ENCODE data around the gene SPNS2.

Gene SPNS2

DNA sequence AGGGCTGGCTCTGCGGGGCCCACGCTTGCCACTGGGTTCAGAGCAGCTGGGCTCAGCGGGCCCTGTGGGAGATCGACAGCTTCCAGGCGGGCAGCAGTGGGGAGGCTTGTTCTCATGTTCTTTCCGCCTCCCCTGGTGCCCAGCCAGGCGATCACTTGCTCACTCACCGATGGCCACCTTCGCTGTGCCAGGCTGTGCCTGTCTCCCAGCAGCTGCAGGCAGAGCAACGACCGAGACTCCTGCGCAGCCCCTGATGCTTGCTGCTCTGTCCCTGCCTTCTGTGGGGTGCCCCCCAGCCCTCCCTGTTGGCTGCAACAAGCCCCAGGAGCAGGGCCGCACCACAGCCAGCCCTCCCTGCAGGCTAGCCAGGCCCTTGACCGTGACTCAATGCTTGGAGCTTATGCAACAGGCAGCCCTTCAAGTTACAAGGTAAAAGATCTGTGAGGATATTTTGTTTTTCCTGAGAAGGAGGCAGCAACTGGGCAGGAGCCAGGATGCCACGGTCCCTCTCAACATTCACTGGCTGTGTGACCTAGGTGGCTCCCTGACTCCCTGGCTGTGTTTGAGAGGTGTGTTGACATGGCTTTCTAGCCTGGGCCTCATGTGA lies 9.6 kb upstream of the SPNS2 start:
- DNase-seq, result no peak
- Mint-ChIP-seq H3K4me3 (no peak overlapping the region), H3K27me3 (no peaks in the 10 kb centered on the region), H3K27ac (no peak overlapping the region), H3K4me1 (ENCODE audit: low read depth) (peaks cover 34% of the 10 kb centered on the region), H3K9me3 (no peaks in the 10 kb centered on the region), H3K36me3 (ENCODE audit: low read depth) (peaks cover 5% of the 10 kb centered on the region)

DNA sequence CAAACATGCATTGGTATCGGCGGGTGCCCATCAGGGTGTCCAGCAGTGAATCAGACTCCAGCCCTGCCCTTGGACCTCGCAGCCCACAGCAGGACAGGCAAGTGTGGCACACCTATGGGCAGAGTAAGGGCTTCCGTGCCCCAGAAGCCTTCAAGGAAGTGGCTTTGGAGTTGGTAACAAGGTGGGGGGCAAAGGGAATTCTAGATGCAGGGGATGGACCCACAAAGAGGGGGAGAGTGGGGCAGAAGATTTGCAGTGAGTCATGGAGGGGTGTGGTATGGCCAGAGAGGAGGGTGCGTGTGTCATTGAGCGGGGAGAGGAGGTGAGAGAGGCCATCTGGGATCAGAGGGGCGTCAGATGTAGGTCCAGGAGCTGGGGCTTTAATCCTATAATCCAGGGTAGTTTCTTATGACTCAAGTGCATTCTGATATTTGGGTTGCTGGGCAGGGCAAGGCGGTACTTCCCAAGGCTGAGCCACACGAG lies 8.5 kb upstream of the SPNS2 start:
- H3K4me3 Mint-ChIP-seq, result no peak overlapping the region
- H3K27ac Mint-ChIP-seq, result no peak overlapping the region

DNA sequence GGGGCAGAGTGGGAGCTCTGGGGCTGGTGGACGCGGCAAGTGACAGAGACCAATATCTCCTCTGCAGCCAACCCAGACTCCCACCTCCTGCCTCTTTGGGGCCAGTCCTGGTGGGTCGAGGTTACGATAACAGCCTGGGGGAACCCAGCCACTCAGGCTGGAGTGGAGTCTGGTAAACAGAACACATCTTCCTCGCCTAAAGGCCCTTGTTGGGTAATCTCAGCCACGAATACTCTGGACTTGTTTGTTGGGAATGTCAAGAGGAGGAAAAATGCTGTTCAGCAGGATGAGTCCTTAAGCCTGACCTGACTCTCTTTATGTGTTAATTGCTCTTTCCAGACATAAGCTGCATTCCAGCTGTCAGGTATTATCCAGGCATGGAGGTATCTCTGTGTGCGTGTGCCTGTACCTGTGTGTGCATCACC lies 8.0 kb upstream of the SPNS2 start:
- H3K9me3 Mint-ChIP-seq, result no peaks in the 10 kb centered on the region
- H3K36me3 Mint-ChIP-seq (ENCODE audit: low read depth), result peaks cover 3% of the 10 kb centered on the region
- H3K27me3 Mint-ChIP-seq, result no peaks in the 10 kb centered on the region
- H3K4me1 Mint-ChIP-seq (ENCODE audit: low read depth), result peaks cover 25% of the 10 kb centered on the region
- no peak overlapping the region for H3K27ac Mint-ChIP-seq
- no peak overlapping the region for H3K4me3 Mint-ChIP-seq
- DNase-seq, result no peak

More for the DNA sequence above, 8.5 kb upstream of the SPNS2 start:
- no peaks in the 10 kb centered on the region for H3K9me3 Mint-ChIP-seq
- H3K4me1 Mint-ChIP-seq (ENCODE audit: low read depth), result peaks cover 28% of the 10 kb centered on the region
- peaks cover 3% of the 10 kb centered on the region for H3K36me3 Mint-ChIP-seq (ENCODE audit: low read depth)
- no peak for DNase-seq
- no peaks in the 10 kb centered on the region for H3K27me3 Mint-ChIP-seq

DNA sequence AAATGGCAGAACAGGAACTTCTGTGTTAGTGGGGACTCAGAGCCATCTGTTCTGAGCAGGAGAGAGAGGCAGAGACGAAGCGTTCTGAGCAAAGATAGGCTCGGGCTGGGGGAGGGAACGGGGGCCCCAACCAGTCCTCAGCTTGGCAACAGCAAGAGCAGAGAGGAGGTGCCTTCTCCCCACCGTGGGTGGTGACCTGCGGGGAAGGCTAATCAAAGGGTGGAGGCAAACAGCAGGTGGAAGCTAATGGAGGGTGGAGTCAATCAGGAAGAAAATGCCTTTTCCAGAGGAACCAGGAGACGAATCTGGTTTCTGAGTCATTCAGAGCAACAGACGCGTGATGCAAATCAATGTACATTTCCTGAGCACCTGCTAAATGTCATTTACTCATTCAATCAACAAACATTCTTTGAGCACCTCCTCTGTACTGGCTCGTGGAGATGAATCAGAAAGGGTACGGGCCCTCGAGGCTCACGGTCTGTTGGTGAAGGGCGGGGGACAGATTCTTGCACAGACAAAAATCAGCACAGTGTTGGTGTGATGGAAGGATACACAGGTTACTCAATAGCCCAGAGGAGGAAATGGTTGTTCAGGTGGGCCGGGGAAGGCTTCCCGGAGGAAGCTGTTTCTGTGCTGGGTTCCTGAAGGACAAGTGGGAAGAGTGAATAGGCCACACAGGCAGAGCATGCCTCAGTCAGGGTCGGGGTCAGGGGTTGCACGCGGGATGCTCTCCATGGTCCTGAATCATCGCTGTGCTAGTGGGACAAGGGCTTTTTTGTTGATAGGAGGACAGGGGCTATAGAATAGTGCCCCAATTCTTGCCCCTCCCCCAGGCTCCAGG lies 5.7 kb upstream of the SPNS2 start:
- H3K9me3 Mint-ChIP-seq, result no peaks in the 10 kb centered on the region
- H3K27ac Mint-ChIP-seq, result no peak overlapping the region
- H3K27me3 Mint-ChIP-seq, result peaks cover 2% of the 10 kb centered on the region
- H3K4me3 Mint-ChIP-seq, result no peak overlapping the region
- H3K4me1 Mint-ChIP-seq (ENCODE audit: low read depth), result peaks cover 11% of the 10 kb centered on the region
- no peaks in the 10 kb centered on the region for H3K36me3 Mint-ChIP-seq (ENCODE audit: low read depth)
- DNase-seq, result no peak

DNA sequence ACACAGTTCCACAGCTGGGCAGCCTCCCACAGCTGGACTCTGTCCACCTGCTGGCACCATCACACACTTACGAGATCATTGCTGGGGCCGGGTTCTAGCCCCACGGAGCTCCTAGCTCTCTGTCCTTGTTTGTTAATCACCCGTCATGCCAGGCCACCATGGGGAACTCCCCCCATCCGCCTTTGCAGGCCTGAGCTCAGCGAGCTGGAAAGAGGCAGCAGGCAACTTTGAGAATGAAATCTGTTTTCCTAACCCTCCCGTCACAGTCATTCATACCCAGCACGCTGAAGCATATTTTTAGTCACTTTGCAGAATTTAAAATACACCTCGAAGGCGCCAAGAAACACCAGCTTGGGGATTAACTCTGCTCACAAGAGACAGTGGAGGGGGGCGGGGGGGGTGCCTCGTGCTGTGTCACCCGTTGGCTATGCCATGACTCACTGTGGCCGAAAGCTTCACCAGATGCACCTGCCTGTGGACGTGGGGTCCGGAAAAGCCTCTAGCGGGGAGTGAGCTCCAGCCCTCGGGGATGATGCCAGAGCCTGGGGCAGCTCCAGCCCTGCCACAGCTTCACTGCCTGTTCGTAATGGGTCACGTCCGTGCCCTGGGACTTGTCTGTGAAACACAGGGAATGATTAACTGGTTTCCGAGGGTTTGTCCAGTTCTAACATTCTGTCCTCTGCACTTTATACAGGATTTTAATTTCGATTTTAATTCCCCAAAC lies 1.4 kb upstream of the SPNS2 start:
- H3K27me3 Mint-ChIP-seq, result peaks cover 28% of the 10 kb centered on the region
- no peaks in the 10 kb centered on the region for H3K36me3 Mint-ChIP-seq (ENCODE audit: low read depth)
- H3K9me3 Mint-ChIP-seq, result no peaks in the 10 kb centered on the region
- no peak overlapping the region for H3K27ac Mint-ChIP-seq
- DNase-seq, result no peak
- peaks cover 29% of the 10 kb centered on the region for H3K4me1 Mint-ChIP-seq (ENCODE audit: low read depth)
- H3K4me3 Mint-ChIP-seq, result no peak overlapping the region

DNA sequence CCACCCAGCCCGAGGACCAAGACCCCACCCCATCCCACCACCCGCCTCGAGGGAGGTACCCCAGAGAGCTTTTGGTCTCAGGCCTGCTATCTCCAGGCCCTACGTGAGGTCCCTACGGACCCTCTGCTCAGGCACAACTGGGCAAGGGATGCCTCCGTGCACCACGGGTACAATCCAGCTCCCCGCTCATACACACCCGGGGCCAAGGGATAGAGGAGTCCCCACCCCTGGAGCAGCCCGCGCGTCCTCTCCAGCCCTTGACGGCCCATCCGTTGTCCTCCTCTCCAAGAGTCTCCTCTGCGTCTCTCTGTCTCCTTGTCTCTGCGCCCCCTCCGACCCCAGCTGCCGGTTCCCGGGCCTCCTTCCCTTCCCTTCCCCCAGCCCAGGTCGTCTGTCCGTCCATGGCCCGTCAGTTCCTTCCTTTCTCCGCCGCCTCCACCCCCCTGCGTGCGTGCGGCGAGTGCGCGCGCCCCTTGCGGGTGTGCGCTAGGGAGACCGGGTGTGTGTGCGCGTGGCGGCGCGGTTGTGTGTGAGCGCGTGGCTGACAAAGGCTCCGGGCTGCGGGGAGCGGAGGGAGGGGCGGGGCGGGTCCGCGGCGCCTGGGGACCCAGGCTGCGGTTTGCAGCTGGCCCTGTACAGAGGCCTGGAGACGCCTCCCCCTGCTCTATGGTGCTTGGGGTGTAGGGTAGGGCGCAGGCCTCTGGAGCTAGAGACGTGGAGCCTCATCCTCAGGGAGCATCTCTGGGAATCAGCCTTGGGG lies 930 bp downstream of the SPNS2 start:
- H3K36me3 Mint-ChIP-seq (ENCODE audit: low read depth), result no peaks in the 10 kb centered on the region
- no peaks in the 10 kb centered on the region for H3K9me3 Mint-ChIP-seq
- no peak overlapping the region for H3K27ac Mint-ChIP-seq
- H3K27me3 Mint-ChIP-seq, result peaks cover 40% of the 10 kb centered on the region
- peak overlapping the region; percentile 71 for H3K4me3 Mint-ChIP-seq
- H3K4me1 Mint-ChIP-seq (ENCODE audit: low read depth), result peaks cover 28% of the 10 kb centered on the region
- peak; percentile 59 for DNase-seq

DNA sequence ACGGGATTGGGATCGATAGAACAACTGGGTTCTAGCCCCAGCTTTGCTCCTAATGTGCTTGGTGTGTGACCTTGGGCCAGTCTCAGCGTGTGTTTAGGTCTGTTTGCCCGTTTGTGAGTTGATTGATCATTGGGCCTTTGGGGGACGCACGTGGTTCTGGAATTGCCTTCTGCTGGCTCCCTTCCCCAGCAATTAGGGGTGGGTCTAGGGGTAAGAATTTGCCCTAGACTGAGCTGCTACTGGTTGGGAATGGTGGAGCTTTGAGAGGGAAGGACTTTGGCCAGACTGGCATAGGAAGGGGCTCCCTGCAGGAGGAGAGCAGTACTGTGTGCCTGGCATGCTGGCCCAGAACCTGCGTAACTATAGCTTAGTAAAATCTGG lies 1.5 kb downstream of the SPNS2 start:
- no peaks in the 10 kb centered on the region for H3K36me3 Mint-ChIP-seq (ENCODE audit: low read depth)
- H3K27ac Mint-ChIP-seq, result no peak overlapping the region
- no peaks in the 10 kb centered on the region for H3K9me3 Mint-ChIP-seq
- H3K4me1 Mint-ChIP-seq (ENCODE audit: low read depth), result peaks cover 34% of the 10 kb centered on the region
- DNase-seq, result no peak
- peak overlapping the region; percentile 71 for H3K4me3 Mint-ChIP-seq
- peaks cover 45% of the 10 kb centered on the region for H3K27me3 Mint-ChIP-seq

DNA sequence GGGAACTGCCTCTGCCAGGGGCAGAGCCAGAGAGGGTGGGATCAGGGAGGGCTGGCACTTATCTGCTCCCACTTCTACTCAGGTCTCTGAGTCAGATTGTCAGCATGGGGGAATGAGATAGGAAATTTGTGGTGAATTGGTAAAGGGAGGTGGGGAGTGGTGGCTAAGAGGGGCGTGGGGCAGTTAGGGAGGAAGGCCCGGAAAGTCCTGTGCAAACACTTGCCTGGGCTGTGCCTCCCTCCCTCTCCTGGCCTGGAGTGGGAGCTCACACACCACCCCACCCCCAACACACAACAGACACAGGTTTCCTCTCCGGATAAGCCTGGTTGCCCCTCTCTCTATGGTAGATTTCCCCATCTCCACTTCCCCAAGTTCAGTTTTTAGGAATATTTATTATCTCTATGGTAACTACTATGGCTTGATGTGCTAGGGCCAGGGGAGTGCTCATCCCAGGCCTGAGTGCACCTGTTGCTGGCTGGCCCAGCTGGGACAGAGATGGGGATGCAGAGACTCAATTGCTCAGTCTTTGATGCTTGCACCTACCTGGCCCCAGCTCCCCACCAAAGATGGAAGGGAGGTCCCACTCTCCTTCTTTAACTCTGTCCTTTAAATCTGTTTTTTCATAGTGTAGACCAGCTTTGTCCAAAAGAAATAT lies 2.7 kb downstream of the SPNS2 start:
- H3K4me1 Mint-ChIP-seq (ENCODE audit: low read depth), result peaks cover 35% of the 10 kb centered on the region
- no peak overlapping the region for H3K27ac Mint-ChIP-seq
- H3K27me3 Mint-ChIP-seq, result peaks cover 45% of the 10 kb centered on the region
- no peak for DNase-seq
- H3K9me3 Mint-ChIP-seq, result no peaks in the 10 kb centered on the region
- H3K36me3 Mint-ChIP-seq (ENCODE audit: low read depth), result no peaks in the 10 kb centered on the region
- no peak overlapping the region for H3K4me3 Mint-ChIP-seq

DNA sequence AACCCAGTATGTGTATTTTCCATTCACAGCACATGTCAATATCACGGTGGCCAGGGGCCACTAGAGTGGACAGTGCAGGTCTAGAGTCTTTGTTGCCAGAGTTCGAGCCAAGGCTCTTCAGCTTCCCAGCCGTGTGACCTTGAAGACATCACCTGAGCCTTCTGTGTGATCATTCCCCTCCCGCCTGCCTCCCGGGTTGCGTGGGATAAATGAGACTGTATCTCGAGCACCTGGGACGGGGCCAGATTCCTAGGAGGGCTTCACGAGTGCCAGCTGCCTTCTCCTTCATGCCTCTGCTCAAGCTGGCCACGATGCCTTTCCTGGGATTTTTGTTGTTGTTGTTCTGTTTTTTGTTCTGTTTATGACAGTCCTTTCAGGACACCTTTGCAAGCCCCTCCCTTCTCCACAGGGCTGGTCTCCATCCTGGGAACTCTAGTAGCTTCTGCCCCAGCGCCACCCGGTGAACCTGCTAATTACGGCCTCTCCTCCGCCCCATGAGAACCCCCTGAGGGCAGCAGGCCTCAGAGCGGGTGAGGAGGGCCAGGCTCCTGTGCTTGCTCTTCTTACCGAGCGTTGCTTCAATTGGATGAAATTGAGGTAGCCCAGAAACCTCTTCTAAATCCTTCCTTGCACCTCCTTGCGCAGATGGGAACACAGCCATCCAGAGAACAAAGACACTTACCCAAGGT lies 3.9 kb downstream of the SPNS2 start:
- peaks cover 43% of the 10 kb centered on the region for H3K27me3 Mint-ChIP-seq
- peaks cover 34% of the 10 kb centered on the region for H3K4me1 Mint-ChIP-seq (ENCODE audit: low read depth)
- no peaks in the 10 kb centered on the region for H3K9me3 Mint-ChIP-seq
- no peak overlapping the region for H3K4me3 Mint-ChIP-seq
- H3K36me3 Mint-ChIP-seq (ENCODE audit: low read depth), result no peaks in the 10 kb centered on the region
- no peak overlapping the region for H3K27ac Mint-ChIP-seq
- no peak for DNase-seq

DNA sequence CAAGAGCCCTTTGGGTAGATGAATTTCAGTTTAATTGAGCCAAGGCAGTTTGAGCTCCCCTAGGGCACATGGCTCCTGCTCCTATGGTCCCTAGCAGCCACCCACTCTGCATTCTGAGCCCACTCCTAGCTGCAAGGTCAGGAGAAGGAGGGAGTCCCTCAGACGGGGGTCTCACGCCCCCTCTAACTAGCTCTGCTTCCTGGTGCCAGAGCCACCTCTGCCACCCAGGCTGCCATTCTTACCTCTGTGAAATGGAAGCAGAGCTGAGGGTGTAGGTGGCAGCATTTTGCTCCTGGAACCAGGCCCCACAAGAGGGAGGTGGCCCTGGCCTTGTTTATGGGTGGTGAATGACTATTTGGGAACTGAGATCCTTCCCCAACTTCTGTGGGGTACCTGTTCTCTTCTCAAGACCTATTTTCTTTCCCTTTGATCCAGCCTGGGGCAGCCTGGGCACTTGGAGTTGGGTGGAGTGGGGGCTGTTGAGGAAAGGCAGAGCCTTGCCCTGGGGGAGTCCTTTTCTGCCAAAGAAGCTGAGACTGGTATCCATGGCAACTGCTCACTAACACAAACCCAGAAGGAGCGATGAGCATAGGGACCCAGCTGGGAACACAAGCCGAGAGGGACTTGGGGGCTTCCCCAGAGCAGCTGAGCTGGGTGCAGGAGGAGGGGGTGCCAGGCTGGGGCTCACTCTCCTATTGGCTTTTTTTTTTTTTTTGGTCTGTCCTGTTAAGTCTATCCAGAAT lies 4.8 kb downstream of the SPNS2 start:
- DNase-seq, result no peak
- no peak overlapping the region for H3K27ac Mint-ChIP-seq
- peaks cover 43% of the 10 kb centered on the region for H3K27me3 Mint-ChIP-seq
- H3K4me3 Mint-ChIP-seq, result no peak overlapping the region
- no peaks in the 10 kb centered on the region for H3K9me3 Mint-ChIP-seq
- no peaks in the 10 kb centered on the region for H3K36me3 Mint-ChIP-seq (ENCODE audit: low read depth)
- H3K4me1 Mint-ChIP-seq (ENCODE audit: low read depth), result peaks cover 36% of the 10 kb centered on the region

DNA sequence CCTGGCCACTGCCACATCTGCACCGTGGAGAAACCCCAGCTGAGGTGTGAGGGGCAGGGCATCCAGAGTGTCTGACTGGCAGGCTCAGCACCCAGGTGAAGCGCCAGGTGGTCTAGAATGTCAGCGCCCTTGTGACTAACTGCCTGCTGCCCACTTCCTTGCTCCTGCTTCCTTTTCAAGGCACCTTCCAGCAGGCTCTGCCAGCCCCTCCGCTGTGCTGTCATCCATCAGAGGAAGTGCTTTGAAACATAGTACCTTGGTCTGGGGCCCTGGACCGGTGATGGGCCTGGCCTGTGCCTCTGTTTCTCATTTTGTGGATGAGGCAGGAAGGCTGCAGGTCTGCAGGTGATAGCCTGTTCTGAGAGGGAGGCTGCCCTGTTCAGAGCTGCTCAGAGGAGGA lies 5.5 kb downstream of the SPNS2 start:
- Mint-ChIP-seq H3K4me3 (no peak overlapping the region), H3K27ac (no peak overlapping the region), H3K4me1 (ENCODE audit: low read depth) (peaks cover 42% of the 10 kb centered on the region), H3K9me3 (no peaks in the 10 kb centered on the region), H3K36me3 (ENCODE audit: low read depth) (no peaks in the 10 kb centered on the region), H3K27me3 (peaks cover 43% of the 10 kb centered on the region)
- no peak for DNase-seq

DNA sequence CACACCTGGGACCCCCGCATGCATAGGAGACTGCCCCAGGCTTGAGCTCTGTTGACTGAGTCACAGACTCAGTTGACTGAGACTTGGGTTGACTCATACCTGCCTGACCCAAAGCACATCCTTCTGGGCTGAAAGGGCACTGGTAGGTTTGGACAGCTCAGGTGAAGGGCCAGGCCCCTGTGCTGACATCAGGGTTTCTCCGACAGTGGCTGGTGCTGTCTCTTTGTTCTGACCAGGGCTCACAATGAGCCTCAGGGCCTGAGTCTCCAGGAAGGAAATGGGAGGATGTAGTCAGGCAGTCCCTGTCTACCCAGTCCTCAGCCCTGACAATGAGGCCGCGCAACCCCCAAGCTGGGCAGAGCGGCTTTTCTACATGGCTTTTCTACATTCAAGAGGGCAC lies 6.5 kb downstream of the SPNS2 start:
- Mint-ChIP-seq H3K36me3 (ENCODE audit: low read depth) (no peaks in the 10 kb centered on the region), H3K9me3 (no peaks in the 10 kb centered on the region), H3K4me1 (ENCODE audit: low read depth) (peaks cover 41% of the 10 kb centered on the region), H3K4me3 (no peak overlapping the region), H3K27me3 (peaks cover 35% of the 10 kb centered on the region), H3K27ac (no peak overlapping the region)
- DNase-seq, result no peak

Measured in activated T-cell treated with anti-CD3 and anti-CD28 coated beads, Interleukin-2, amount 50 U/mL, for 24 hours (primary cell).